ENCODE results near the gene GFOD2. TPM values are rescaled to one million over a fixed set of nuclear protein-coding genes. Genes with fewer than 3 reads are reported as not detected.

The GFOD2 gene
- total and polyA plus RNA-seq, 2 of the 13 experiments (the other 11 are each of a cell fraction or from before 2014, with no cell fraction given) = 11.1 to 17.2 TPM

DNA sequence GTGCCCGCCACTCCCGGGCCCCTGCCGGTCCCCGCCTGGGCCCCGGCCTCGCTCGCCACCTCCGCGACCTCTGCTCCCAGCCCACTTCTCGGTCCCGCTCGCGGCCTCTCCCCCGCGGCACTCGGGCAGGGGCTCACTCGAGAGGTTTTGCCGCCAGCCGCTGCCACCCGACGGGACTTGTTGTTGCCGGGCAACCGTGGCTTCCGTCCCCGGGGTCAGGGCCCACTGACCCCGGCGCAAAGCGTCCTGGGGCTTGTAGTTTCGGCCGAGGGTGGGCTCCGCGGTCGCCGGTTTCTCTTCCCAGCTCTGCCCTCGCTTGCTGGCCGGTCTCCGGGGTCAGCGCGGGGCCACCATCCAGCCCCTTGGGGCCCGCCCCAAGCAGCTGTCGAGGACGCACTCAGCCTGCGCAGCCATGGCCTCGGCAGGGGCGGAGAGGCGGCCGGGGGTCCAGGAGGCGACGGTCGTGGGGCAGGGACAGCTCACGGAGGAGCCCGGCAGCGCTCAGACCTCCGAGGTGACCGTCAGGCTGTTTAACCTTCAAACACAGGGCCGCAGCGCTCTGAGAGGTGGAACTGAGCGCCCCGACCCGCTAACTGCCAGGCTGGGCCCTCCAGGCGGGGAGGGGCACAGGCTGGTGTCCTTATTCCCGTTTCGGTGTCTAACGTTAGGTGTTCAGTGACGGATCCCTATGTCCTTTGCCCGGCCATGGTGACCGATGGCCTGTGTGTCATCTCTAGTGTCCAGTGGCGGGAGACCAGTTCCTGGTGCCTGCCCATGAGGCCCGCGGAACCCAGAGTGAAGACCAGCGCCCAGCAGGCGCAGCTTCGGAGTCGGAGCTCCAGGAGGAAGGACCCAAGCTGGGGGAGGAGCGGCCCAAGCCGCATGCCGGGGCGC lies 52.3 kb downstream of the GFOD2 start, which contains the start of the genes C16orf86 and ENKD1 (continued):
- TF ChIP-seq, protein P1, sequence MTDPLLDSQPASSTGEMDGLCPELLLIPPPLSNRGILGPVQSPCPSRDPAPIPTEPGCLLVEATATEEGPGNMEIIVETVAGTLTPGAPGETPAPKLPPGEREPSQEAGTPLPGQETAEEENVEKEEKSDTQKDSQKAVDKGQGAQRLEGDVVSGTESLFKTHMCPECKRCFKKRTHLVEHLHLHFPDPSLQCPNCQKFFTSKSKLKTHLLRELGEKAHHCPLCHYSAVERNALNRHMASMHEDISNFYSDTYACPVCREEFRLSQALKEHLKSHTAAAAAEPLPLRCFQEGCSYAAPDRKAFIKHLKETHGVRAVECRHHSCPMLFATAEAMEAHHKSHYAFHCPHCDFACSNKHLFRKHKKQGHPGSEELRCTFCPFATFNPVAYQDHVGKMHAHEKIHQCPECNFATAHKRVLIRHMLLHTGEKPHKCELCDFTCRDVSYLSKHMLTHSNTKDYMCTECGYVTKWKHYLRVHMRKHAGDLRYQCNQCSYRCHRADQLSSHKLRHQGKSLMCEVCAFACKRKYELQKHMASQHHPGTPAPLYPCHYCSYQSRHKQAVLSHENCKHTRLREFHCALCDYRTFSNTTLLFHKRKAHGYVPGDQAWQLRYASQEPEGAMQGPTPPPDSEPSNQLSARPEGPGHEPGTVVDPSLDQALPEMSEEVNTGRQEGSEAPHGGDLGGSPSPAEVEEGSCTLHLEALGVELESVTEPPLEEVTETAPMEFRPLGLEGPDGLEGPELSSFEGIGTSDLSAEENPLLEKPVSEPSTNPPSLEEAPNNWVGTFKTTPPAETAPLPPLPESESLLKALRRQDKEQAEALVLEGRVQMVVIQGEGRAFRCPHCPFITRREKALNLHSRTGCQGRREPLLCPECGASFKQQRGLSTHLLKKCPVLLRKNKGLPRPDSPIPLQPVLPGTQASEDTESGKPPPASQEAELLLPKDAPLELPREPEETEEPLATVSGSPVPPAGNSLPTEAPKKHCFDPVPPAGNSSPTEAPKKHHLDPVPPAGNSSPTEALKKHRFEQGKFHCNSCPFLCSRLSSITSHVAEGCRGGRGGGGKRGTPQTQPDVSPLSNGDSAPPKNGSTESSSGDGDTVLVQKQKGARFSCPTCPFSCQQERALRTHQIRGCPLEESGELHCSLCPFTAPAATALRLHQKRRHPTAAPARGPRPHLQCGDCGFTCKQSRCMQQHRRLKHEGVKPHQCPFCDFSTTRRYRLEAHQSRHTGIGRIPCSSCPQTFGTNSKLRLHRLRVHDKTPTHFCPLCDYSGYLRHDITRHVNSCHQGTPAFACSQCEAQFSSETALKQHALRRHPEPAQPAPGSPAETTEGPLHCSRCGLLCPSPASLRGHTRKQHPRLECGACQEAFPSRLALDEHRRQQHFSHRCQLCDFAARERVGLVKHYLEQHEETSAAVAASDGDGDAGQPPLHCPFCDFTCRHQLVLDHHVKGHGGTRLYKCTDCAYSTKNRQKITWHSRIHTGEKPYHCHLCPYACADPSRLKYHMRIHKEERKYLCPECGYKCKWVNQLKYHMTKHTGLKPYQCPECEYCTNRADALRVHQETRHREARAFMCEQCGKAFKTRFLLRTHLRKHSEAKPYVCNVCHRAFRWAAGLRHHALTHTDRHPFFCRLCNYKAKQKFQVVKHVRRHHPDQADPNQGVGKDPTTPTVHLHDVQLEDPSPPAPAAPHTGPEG (CRISPR knock-in tag; IDR thresholded peaks at IDR 0.05) = peak; percentile 26; the same call in 1 of the 2 replicates
- TF ChIP-seq NR2F6 (IDR thresholded peaks at IDR 0.05) (peak; percentile 82), NR2F6 (CRISPR knock-in tag; IDR thresholded peaks at IDR 0.05) (peak; percentile 88), ZZZ3 (CRISPR knock-in tag; IDR thresholded peaks at IDR 0.05; ENCODE audit: borderline replicate concordance) (no peak), ZNF761 (CRISPR knock-in tag; conservative IDR thresholded peaks at IDR 0.05) (no peak), HDAC6 (IDR thresholded peaks at IDR 0.05; ENCODE audit: low read depth, low read length) (no peak), ZNF572 (CRISPR knock-in tag; IDR thresholded peaks at IDR 0.05) (0 out of 2 replicates have a peak, but pooled peaks have one; percentile 19), RELA (CRISPR knock-in tag; IDR thresholded peaks at IDR 0.05) (0 out of 2 replicates have a peak, but pooled peaks have one; percentile 16), TRIM24 (CRISPR knock-in tag; IDR thresholded peaks at IDR 0.05) (no peak), NAIF1 (CRISPR knock-in tag; IDR thresholded peaks at IDR 0.05; ENCODE audit: borderline replicate concordance) (peak; percentile 17; the same call in 1 of the 2 replicates), ZNF296 (CRISPR knock-in tag; conservative IDR thresholded peaks at IDR 0.05) (peak; percentile 75; the same call in 1 of the 2 replicates), NR2F1 (CRISPR knock-in tag; IDR thresholded peaks at IDR 0.05) (peak; percentile 83 to 88), ZNF564 (CRISPR knock-in tag; IDR thresholded peaks at IDR 0.05) (peak; percentile 45; the same call in 1 of the 2 replicates), ZBTB42 (CRISPR knock-in tag; IDR thresholded peaks at IDR 0.05) (peak; percentile 38; the same call in 1 of the 2 replicates)
- TF ChIP-seq, protein P2, sequence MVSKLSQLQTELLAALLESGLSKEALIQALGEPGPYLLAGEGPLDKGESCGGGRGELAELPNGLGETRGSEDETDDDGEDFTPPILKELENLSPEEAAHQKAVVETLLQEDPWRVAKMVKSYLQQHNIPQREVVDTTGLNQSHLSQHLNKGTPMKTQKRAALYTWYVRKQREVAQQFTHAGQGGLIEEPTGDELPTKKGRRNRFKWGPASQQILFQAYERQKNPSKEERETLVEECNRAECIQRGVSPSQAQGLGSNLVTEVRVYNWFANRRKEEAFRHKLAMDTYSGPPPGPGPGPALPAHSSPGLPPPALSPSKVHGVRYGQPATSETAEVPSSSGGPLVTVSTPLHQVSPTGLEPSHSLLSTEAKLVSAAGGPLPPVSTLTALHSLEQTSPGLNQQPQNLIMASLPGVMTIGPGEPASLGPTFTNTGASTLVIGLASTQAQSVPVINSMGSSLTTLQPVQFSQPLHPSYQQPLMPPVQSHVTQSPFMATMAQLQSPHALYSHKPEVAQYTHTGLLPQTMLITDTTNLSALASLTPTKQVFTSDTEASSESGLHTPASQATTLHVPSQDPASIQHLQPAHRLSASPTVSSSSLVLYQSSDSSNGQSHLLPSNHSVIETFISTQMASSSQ (IDR thresholded peaks at IDR 0.05; ENCODE audit: low read depth) = no peak
- TF ChIP-seq, protein P2 (CRISPR knock-in tag; IDR thresholded peaks at IDR 0.05; ENCODE audit: borderline replicate concordance) = no peak; the same call in 1 of the 2 replicates
- TF ChIP-seq, protein P3, sequence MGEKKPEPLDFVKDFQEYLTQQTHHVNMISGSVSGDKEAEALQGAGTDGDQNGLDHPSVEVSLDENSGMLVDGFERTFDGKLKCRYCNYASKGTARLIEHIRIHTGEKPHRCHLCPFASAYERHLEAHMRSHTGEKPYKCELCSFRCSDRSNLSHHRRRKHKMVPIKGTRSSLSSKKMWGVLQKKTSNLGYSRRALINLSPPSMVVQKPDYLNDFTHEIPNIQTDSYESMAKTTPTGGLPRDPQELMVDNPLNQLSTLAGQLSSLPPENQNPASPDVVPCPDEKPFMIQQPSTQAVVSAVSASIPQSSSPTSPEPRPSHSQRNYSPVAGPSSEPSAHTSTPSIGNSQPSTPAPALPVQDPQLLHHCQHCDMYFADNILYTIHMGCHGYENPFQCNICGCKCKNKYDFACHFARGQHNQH (CRISPR knock-in tag; IDR thresholded peaks at IDR 0.05) = peak; percentile 16; the same call in 1 of the 2 replicates
